GM23338 (cell line): ENCODE measurements around the gene ZNF48.
"Not testable (repeated sequence)": the region's sequence is repeated elsewhere in the genome, so short reads cannot be mapped to it uniquely, and the experiment has no call there.

Experiments used
- CREB1 ChIP-seq: fragments of 250-450 bp; sonication (Bioruptor Pico); IDR thresholded peaks from 2 replicates; pipeline ENCODE4 v1.5.0; 2020; ENCODE audit warnings: low read depth, mild to moderate bottlenecking, moderate library complexity
- EZH2 ChIP-seq: fragments of 200-600 bp; sonication (generic); IDR thresholded peaks from one replicate; pipeline ENCODE4 v1.8.0; 2017; ENCODE audit warnings: antibody characterized with exemption, mild to moderate bottlenecking, low read depth; ENCODE audit not compliant: unreplicated experiment
- EZH2phosphoT487 ChIP-seq: fragments of 200-600 bp; sonication (generic); IDR thresholded peaks from one replicate; pipeline ENCODE4 v1.8.1; 2018; ENCODE audit warnings: antibody characterized with exemption; ENCODE audit not compliant: unreplicated experiment
- POLR2AphosphoS5 ChIP-seq: IDR thresholded peaks from 2 replicates; pipeline ENCODE4 v1.6.1; 2016; ENCODE audit warnings: antibody characterized with exemption, low read depth
- TF ChIP-seq, protein P1 (sequence below), 2 experiments: fragments of 200-600 bp in 1 of 2; sonication (generic) in 1 of 2; conservative IDR thresholded peaks; 2 replicates each; pipeline versions ENCODE4 v1.5.1 to v1.6.1; 2016 to 2017; ENCODE audit warnings: antibody characterized with exemption in 2 of 2, low read depth in 2 of 2, mild to moderate bottlenecking in 2 of 2, moderate library complexity in 1 of 2
- TF ChIP-seq, protein P2 (sequence below): IDR thresholded peaks from one replicate; pipeline ENCODE4 v1.6.1; 2018; ENCODE audit warnings: antibody characterized with exemption; ENCODE audit not compliant: unreplicated experiment

DNA sequence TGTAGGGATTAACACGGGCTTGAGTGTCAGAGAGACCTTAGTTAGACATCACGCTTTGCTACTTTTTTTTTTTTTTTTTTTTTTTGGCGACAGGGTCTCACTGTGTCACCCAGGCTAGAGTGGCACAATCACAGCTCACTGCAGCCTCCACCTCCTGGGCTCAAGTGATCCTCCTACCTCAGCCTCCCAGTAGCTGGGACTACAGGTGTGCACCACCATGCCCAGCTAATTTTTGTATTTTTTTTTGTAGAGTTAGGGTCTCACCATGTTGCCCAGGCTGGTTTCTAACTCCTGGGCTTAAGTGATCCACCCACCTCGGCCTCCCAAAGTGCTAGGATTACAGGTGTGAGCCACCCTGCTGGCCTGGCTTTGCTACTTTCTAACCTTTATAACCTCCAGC is 1.4 kb downstream of the ZNF48 start:
- not testable (repeated sequence) for TF ChIP-seq POLR2AphosphoS5, EZH2phosphoT487, EZH2, CREB1
- TF ChIP-seq, protein P1, sequence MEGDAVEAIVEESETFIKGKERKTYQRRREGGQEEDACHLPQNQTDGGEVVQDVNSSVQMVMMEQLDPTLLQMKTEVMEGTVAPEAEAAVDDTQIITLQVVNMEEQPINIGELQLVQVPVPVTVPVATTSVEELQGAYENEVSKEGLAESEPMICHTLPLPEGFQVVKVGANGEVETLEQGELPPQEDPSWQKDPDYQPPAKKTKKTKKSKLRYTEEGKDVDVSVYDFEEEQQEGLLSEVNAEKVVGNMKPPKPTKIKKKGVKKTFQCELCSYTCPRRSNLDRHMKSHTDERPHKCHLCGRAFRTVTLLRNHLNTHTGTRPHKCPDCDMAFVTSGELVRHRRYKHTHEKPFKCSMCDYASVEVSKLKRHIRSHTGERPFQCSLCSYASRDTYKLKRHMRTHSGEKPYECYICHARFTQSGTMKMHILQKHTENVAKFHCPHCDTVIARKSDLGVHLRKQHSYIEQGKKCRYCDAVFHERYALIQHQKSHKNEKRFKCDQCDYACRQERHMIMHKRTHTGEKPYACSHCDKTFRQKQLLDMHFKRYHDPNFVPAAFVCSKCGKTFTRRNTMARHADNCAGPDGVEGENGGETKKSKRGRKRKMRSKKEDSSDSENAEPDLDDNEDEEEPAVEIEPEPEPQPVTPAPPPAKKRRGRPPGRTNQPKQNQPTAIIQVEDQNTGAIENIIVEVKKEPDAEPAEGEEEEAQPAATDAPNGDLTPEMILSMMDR (conservative IDR thresholded peaks at IDR 0.05; ENCODE audit: low read depth in 2 of 2): not testable (repeated sequence)
- TF ChIP-seq, protein P2, sequence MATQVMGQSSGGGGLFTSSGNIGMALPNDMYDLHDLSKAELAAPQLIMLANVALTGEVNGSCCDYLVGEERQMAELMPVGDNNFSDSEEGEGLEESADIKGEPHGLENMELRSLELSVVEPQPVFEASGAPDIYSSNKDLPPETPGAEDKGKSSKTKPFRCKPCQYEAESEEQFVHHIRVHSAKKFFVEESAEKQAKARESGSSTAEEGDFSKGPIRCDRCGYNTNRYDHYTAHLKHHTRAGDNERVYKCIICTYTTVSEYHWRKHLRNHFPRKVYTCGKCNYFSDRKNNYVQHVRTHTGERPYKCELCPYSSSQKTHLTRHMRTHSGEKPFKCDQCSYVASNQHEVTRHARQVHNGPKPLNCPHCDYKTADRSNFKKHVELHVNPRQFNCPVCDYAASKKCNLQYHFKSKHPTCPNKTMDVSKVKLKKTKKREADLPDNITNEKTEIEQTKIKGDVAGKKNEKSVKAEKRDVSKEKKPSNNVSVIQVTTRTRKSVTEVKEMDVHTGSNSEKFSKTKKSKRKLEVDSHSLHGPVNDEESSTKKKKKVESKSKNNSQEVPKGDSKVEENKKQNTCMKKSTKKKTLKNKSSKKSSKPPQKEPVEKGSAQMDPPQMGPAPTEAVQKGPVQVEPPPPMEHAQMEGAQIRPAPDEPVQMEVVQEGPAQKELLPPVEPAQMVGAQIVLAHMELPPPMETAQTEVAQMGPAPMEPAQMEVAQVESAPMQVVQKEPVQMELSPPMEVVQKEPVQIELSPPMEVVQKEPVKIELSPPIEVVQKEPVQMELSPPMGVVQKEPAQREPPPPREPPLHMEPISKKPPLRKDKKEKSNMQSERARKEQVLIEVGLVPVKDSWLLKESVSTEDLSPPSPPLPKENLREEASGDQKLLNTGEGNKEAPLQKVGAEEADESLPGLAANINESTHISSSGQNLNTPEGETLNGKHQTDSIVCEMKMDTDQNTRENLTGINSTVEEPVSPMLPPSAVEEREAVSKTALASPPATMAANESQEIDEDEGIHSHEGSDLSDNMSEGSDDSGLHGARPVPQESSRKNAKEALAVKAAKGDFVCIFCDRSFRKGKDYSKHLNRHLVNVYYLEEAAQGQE: not testable (repeated sequence)
